ENCODE data around the gene EXOC1L.

Gene EXOC1L

GRCh38 chr4:55866290-55866907 lies 46.8 kb downstream of the EXOC1L start:
- ChIA-PET CTCF (interaction anchor here (0.6 to 1.5 kb wide), 12 partner anchors 11 to 1041 kb away, joined by 3 to 6 read pairs (median 3); partner anchors contain the start of gene CEP135), POLR2A (no interaction called here)
- Histone ChIP-seq H3K27ac (ENCODE audit: extremely low read depth, low read depth, low read length) (no peak overlapping the region), H3K4me1 (ENCODE audit: control insufficient read depth, insufficient read depth, low read length) (no peaks in the 10 kb centered on the region), H3K36me3 (ENCODE audit: control insufficient read depth in 2 of 2, insufficient read depth in 1 of 2, low read length in 2 of 2) (peaks cover 6 to 34% of the 10 kb centered on the region in 2 experiments), H3K4me3 (ENCODE audit: low read depth, low read length) (no peak overlapping the region), H3K9me3 (ENCODE audit: control insufficient read depth, insufficient read depth, low read depth, low read length) (no peaks in the 10 kb centered on the region)
- TF ChIP-seq ZNF335 (tag by site-specific recombination; conservative IDR thresholded peaks at IDR 0.05) (0 out of 2 replicates have a peak, but pooled peaks have one; percentile 17), ZNF433 (tag by site-specific recombination; IDR thresholded peaks at IDR 0.05; ENCODE audit: low read depth) (no peak), ZBTB48 (tag by site-specific recombination; IDR thresholded peaks at IDR 0.05) (peak; percentile 35; the same call in 1 of the 2 replicates), ZNF10 (tag by site-specific recombination; IDR thresholded peaks at IDR 0.05) (peak; percentile 50), SP2 (tag by site-specific recombination; IDR thresholded peaks at IDR 0.05) (no peak)

- TF ChIP-seq ZNF654 (tag by site-specific recombination; IDR thresholded peaks at IDR 0.05; ENCODE audit: low read depth) = peak; percentile 63
- TF ChIP-seq ZNF704 (tag by site-specific recombination; IDR thresholded peaks at IDR 0.05) = no peak
- no peak for TF ChIP-seq YY1 (tag by site-specific recombination; IDR thresholded peaks at IDR 0.05)
- TF ChIP-seq ZBTB44 (tag by site-specific recombination; IDR thresholded peaks at IDR 0.05) = no peak
- TF ChIP-seq PRDM4 (tag by site-specific recombination; IDR thresholded peaks at IDR 0.05) = no peak
- no peak for TF ChIP-seq ZNF610 (tag by site-specific recombination; IDR thresholded peaks at IDR 0.05; ENCODE audit: borderline replicate concordance)
- no peak for TF ChIP-seq ZNF366 (tag by site-specific recombination; conservative IDR thresholded peaks at IDR 0.05)
- TF ChIP-seq ZNF391 (tag by site-specific recombination; IDR thresholded peaks at IDR 0.05; ENCODE audit: borderline replicate concordance, low read depth) = no peak
- H3K4me3 ChIP-seq (ENCODE audit: low read depth, low read length) = no peak overlapping the region
- no peaks in the 10 kb centered on the region for H3K9me3 ChIP-seq (ENCODE audit: control insufficient read depth, insufficient read depth, low read depth, low read length)
- POLR2A ChIA-PET = interaction anchor here (0.7 kb wide), 1 partner anchor 120 kb away, joined by 5 read pairs; no protein-coding TSS in a partner anchor
- H3K4me1 ChIP-seq (ENCODE audit: control insufficient read depth, insufficient read depth, low read length) = no peaks in the 10 kb centered on the region
- H3K36me3 ChIP-seq (ENCODE audit: control insufficient read depth in 2 of 2, insufficient read depth in 1 of 2, low read length in 2 of 2) = peaks cover 6 to 40% of the 10 kb centered on the region in 2 experiments
- CTCF ChIA-PET = interaction anchor here (0.6 to 1.5 kb wide), 13 partner anchors 10 to 683 kb away, joined by 3 to 6 read pairs (median 3); partner anchors contain the start of genes CEP135 and EXOC1L
- no peak overlapping the region for H3K27ac ChIP-seq (ENCODE audit: extremely low read depth, low read depth, low read length)
These were observed 47.5 kb downstream of the EXOC1L start for GRCh38 chr4:55866973-55867574.

- Histone ChIP-seq H3K9me3 (ENCODE audit: control insufficient read depth, insufficient read depth, low read depth, low read length) (no peaks in the 10 kb centered on the region), H3K27ac (ENCODE audit: extremely low read depth, low read depth, low read length) (no peak overlapping the region), H3K36me3 (ENCODE audit: control insufficient read depth in 2 of 2, insufficient read depth in 1 of 2, low read length in 2 of 2) (peaks cover 6 to 50% of the 10 kb centered on the region in 2 experiments; a peak in 2 of 3 replicates), H3K4me1 (ENCODE audit: control insufficient read depth, insufficient read depth, low read length) (no peaks in the 10 kb centered on the region), H3K4me3 (ENCODE audit: low read depth, low read length) (no peak overlapping the region)
- POLR2A ChIA-PET = no interaction called here
- CTCF ChIA-PET = interaction anchor here (0.7 kb wide), 1 partner anchor 116 kb away, joined by 3 read pairs; no protein-coding TSS in a partner anchor
- TF ChIP-seq ZNF37A (tag by site-specific recombination; IDR thresholded peaks at IDR 0.05) (no peak), GLIS1 (tag by site-specific recombination; IDR thresholded peaks at IDR 0.05) (no peak), GLI2 (tag by site-specific recombination; IDR thresholded peaks at IDR 0.05; ENCODE audit: borderline replicate concordance, low read depth) (no peak), AEBP2 (tag by site-specific recombination; IDR thresholded peaks at IDR 0.05; ENCODE audit: borderline replicate concordance) (no peak), ZNF280D (tag by site-specific recombination; IDR thresholded peaks at IDR 0.05) (no peak), ZBTB8A (tag by site-specific recombination; IDR thresholded peaks at IDR 0.05) (no peak), GLI4 (tag by site-specific recombination; IDR thresholded peaks at IDR 0.05) (no peak)
These were observed 49.0 kb downstream of the EXOC1L start for GRCh38 chr4:55868581-55869090.
